HG03095 (cell line): ENCODE measurements around the gene ETNK2.

ENCODE experiments used
- ATAC-seq: cut with Tn5 transposase; IDR thresholded peaks from one replicate; pipeline ENCODE4 v1.9.1; 2021; ENCODE audit warnings: moderate library complexity; ENCODE audit not compliant: unreplicated experiment

The ETNK2 gene

GRCh38 chr1:204149107-204149506 lies 2.7 kb downstream of the ETNK2 start:
- ATAC-seq, result no peak

GRCh38 chr1:204147406-204148383 lies 4.1 kb downstream of the ETNK2 start:
- no peak for ATAC-seq

GRCh38 chr1:204146965-204147364 lies 4.9 kb downstream of the ETNK2 start:
- ATAC-seq, result no peak

- no peak for ATAC-seq
Observed at GRCh38 chr1:204146309-204146708, 5.5 kb downstream of the ETNK2 start.

- no peak for ATAC-seq
Observed at GRCh38 chr1:204145033-204145504, 6.8 kb downstream of the ETNK2 start.

- no peak for ATAC-seq
Observed at GRCh38 chr1:204143276-204144041, 8.4 kb downstream of the ETNK2 start.

GRCh38 chr1:204142032-204142974 lies 9.5 kb downstream of the ETNK2 start:
- no peak for ATAC-seq

- ATAC-seq, result no peak
Observed at GRCh38 chr1:204141131-204141530, 10.7 kb downstream of the ETNK2 start.

GRCh38 chr1:204139952-204140351 lies 11.9 kb downstream of the ETNK2 start:
- ATAC-seq, result no peak

- no peak for ATAC-seq
Observed at GRCh38 chr1:204139088-204139487, 12.8 kb downstream of the ETNK2 start.

- ATAC-seq, result no peak
Observed at GRCh38 chr1:204136814-204137213, 15.0 kb downstream of the ETNK2 start.

- ATAC-seq, result no peak
Observed at GRCh38 chr1:204134103-204134502, 17.7 kb downstream of the ETNK2 start.

GRCh38 chr1:204132718-204133117 lies 19.1 kb downstream of the ETNK2 start:
- no peak for ATAC-seq

GRCh38 chr1:204131978-204132377 lies 19.9 kb downstream of the ETNK2 start:
- ATAC-seq, result no peak

GRCh38 chr1:204130981-204131892 lies 20.6 kb downstream of the ETNK2 start:
- ATAC-seq, result no peak

GRCh38 chr1:204130178-204130577 lies 21.7 kb downstream of the ETNK2 start:
- ATAC-seq, result no peak

- ATAC-seq, result peak; percentile 57
Observed at GRCh38 chr1:204128964-204129896, 22.6 kb downstream of the ETNK2 start.

GRCh38 chr1:204128464-204128963 lies 23.3 kb downstream of the ETNK2 start:
- ATAC-seq, result no peak
